Fibroblast of skin of back (primary cell): ENCODE data around the gene MGAT5.

Source experiments
- DNase-seq: peaks from one replicate; pipeline ENCODE4 v3.0.0-alpha.2; 2013

Gene MGAT5

GRCh38 chr2:134369220-134369902 lies 115.5 kb downstream of the MGAT5 start:
- no peak for DNase-seq

- DNase-seq, result no peak
Observed at GRCh38 chr2:134370655-134371445, 117.0 kb downstream of the MGAT5 start.

GRCh38 chr2:134372141-134372540 lies 118.3 kb downstream of the MGAT5 start:
- peak; percentile 53 for DNase-seq

- no peak for DNase-seq
Observed at GRCh38 chr2:134372611-134373131, 118.8 kb downstream of the MGAT5 start.

- peak; percentile 61 for DNase-seq
Observed at GRCh38 chr2:134375935-134376334, 122.1 kb downstream of the MGAT5 start.

- no peak for DNase-seq
Observed at GRCh38 chr2:134377730-134378129, 123.9 kb downstream of the MGAT5 start.

GRCh38 chr2:134379293-134379692 lies 125.4 kb downstream of the MGAT5 start:
- no peak for DNase-seq

GRCh38 chr2:134379722-134380121 lies 125.8 kb downstream of the MGAT5 start:
- no peak for DNase-seq

GRCh38 chr2:134381141-134381540 lies 127.3 kb downstream of the MGAT5 start:
- DNase-seq, result no peak

GRCh38 chr2:134384131-134384530 lies 130.3 kb downstream of the MGAT5 start:
- DNase-seq, result no peak

GRCh38 chr2:134385195-134385594 lies 131.3 kb downstream of the MGAT5 start:
- DNase-seq, result no peak

GRCh38 chr2:134386310-134386709 lies 132.4 kb downstream of the MGAT5 start:
- no peak for DNase-seq

- DNase-seq, result no peak
Observed at GRCh38 chr2:134389381-134389780, 135.5 kb downstream of the MGAT5 start.

- DNase-seq, result no peak
Observed at GRCh38 chr2:134391751-134392160, 137.9 kb downstream of the MGAT5 start.

- no peak for DNase-seq
Observed at GRCh38 chr2:134392442-134393074, 138.7 kb downstream of the MGAT5 start.

GRCh38 chr2:134393075-134393461 lies 139.2 kb downstream of the MGAT5 start:
- no peak for DNase-seq

GRCh38 chr2:134395779-134396178 lies 141.9 kb downstream of the MGAT5 start:
- no peak for DNase-seq

- no peak for DNase-seq
Observed at GRCh38 chr2:134396493-134396892, 142.6 kb downstream of the MGAT5 start.

GRCh38 chr2:134397146-134397896 lies 143.4 kb downstream of the MGAT5 start:
- DNase-seq, result no peak

GRCh38 chr2:134398300-134398699 lies 144.4 kb downstream of the MGAT5 start:
- peak; percentile 77 for DNase-seq

- no peak for DNase-seq
Observed at GRCh38 chr2:134399096-134399495, 145.2 kb downstream of the MGAT5 start.

- DNase-seq, result no peak
Observed at GRCh38 chr2:134401081-134401497, 147.2 kb downstream of the MGAT5 start.

GRCh38 chr2:134401789-134402188 lies 147.9 kb downstream of the MGAT5 start:
- peak; percentile 52 for DNase-seq
